Measurements from ENCODE around the gene TUSC2. TPM values are rescaled to one million over a fixed set of nuclear protein-coding genes. Genes with fewer than 3 reads are reported as not detected.

The TUSC2 gene
- total RNA-seq, 1 experiment from 2014 or later, result 17.6 TPM

- DNase-seq (ENCODE audit: extremely low read depth, low read depth), result no peak
Measured at GRCh38 chr3:50355829-50356552, 28.0 kb upstream of the TUSC2 start.

GRCh38 chr3:50354850-50355249 is 26.8 kb upstream of the TUSC2 start:
- no peak for DNase-seq (ENCODE audit: extremely low read depth, low read depth)

- DNase-seq (ENCODE audit: extremely low read depth, low read depth), result no peak
Measured at GRCh38 chr3:50354186-50354764, 26.3 kb upstream of the TUSC2 start.

GRCh38 chr3:50353245-50354004 is 25.4 kb upstream of the TUSC2 start:
- DNase-seq (ENCODE audit: extremely low read depth, low read depth), result no peak

GRCh38 chr3:50352781-50353180 is 24.8 kb upstream of the TUSC2 start:
- no peak for DNase-seq (ENCODE audit: extremely low read depth, low read depth)

GRCh38 chr3:50351323-50351697 is 23.3 kb upstream of the TUSC2 start:
- DNase-seq (ENCODE audit: extremely low read depth, low read depth), result no peak

GRCh38 chr3:50350527-50351322 is 22.7 kb upstream of the TUSC2 start, which contains the start of the genes CYB561D2 and NPRL2:
CYB561D2 (plus strand) TSS chr3:50350862; CDS start chr3:50351434, 572 bp downstream.
NPRL2 (minus strand) TSS chr3:50350775; CDS start chr3:50350652, 123 bp downstream.
- peak; percentile 88 for DNase-seq (ENCODE audit: extremely low read depth, low read depth)

GRCh38 chr3:50350213-50350526 is 22.1 kb upstream of the TUSC2 start:
- no peak for DNase-seq (ENCODE audit: extremely low read depth, low read depth)

DNA sequence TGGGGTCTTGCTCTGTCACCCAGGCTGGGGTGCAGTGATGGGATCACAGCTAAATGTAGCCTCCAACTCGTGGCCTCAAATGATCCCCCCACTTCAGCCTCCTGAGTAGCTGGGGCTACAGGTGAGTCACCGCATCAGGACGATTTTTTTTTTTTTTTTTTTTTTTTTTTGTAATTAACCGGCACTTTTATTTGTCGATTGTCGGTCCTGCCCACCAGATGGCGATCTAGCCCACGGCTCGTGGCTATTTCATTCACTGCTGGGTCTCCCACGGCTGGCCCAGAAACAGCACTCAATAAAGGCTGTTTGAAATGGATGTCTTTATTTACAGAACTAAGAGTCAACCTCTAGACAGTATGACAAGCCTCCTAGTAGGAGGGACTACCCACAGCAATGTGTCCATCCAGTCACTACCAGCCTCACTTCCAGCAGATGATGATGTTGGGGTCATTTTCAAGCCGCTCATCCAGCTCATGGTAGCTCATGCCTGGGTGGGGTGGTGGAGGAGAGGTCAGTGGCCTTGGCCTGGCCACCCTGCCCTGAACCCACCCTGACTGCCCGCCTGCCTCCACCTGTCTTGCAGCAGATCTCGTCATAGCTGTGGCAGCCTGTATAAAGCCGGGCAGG is 19.3 kb upstream of the TUSC2 start:
- peak; percentile 56 for DNase-seq (ENCODE audit: extremely low read depth, low read depth)

DNA sequence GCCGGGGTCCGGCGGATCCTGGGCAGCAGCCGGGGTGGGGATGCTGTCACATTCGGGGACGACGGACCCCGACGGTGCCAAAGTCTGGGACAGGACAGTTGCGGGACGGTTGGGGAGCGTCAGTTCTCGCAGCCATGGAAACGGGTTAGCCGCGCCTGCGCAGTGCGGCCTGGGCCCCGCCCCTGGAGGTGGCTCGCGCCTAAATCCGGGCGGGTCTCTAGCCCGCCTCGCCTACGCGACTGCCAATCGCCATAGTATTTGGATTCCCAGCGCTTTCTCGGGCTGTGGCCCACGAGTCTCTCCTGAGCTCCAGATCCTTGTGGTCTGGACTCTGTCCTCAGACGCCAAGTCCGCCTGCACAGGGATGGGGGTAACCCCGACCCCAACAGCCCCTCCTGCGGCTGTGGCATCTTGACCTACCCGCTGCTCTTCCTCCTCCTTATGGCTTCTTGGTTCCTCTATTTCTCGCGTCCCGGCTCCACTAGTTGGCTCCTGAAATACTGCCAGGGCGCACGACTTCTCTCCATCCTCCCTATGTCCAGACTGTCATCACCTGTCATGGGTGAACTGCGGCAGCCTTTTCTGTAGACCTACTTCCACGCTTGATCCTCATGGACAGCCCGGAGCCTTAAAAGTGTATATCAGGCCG is 17.7 kb upstream of the TUSC2 start, which contains the start of gene ZMYND10:
ZMYND10 (minus strand) TSS at position 147 of the 649 bp plus-strand sequence. CDS start 153 bp downstream, outside the sequence.
- no peak for DNase-seq (ENCODE audit: extremely low read depth, low read depth)

- DNase-seq (ENCODE audit: extremely low read depth, low read depth), result no peak
Measured at GRCh38 chr3:50345008-50345407, 17.0 kb upstream of the TUSC2 start.

- no peak for DNase-seq (ENCODE audit: extremely low read depth, low read depth)
Measured at GRCh38 chr3:50342813-50343633, 15.0 kb upstream of the TUSC2 start.

GRCh38 chr3:50341996-50342650 is 14.1 kb upstream of the TUSC2 start:
- no peak for DNase-seq (ENCODE audit: extremely low read depth, low read depth)

GRCh38 chr3:50341537-50341936 is 13.5 kb upstream of the TUSC2 start:
- DNase-seq (ENCODE audit: extremely low read depth, low read depth), result no peak

DNA sequence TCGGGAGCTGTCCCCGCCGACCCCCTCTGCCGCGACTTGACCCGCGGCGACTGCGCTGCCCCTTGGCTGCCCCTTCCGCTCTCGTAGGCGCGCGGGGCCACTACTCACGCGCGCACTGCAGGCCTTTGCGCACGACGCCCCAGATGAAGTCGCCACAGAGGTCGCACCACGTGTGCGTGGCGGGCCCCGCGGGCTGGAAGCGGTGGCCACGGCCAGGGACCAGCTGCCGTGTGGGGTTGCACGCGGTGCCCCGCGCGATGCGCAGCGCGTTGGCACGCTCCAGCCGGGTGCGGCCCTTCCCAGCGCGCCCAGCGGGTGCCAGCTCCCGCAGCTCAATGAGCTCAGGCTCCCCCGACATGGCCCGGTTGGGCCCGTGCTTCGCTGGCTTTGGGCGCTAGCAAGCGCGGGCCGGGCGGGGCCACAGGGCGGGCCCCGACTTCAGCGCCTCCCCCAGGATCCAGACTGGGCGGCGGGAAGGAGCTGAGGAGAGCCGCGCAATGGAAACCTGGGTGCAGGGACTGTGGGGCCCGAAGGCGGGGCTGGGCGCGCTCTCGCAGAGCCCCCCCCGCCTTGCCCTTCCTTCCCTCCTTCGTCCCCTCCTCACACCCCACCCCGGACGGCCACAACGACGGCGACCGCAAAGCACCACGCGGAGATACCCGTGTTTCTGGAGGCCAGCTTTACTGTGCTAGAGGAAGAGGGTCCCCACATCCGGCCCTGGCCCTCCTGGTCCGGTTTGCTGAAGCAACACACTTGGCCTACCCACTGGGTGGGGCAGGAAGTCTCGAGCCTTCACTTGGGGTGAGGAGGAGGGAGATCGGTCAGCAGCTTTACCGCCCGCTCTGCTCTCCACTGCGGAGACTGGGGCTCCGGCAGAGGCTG is 12.7 kb upstream of the TUSC2 start, which contains the start of gene RASSF1:
RASSF1 (minus strand) TSS at position 389 of the 882 bp plus-strand sequence; CDS start at position 358, 31 bp downstream.
- DNase-seq (ENCODE audit: extremely low read depth, low read depth), result no peak

DNA sequence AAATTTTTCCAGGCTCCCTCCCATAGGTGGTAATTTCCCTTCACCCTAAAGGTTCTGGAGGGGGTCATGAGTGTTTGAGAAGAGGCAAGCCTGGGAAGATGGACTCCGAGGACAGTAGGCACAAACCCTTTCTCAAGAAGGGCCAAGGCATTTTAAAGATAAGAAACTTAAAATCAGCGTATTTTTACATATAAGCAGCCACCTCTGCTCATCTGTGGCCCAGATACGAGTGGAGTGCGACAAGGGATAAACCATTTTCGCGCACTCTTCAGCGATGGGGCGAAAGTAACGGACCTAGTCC is 12.1 kb upstream of the TUSC2 start:
- no peak for DNase-seq (ENCODE audit: extremely low read depth, low read depth)

DNA sequence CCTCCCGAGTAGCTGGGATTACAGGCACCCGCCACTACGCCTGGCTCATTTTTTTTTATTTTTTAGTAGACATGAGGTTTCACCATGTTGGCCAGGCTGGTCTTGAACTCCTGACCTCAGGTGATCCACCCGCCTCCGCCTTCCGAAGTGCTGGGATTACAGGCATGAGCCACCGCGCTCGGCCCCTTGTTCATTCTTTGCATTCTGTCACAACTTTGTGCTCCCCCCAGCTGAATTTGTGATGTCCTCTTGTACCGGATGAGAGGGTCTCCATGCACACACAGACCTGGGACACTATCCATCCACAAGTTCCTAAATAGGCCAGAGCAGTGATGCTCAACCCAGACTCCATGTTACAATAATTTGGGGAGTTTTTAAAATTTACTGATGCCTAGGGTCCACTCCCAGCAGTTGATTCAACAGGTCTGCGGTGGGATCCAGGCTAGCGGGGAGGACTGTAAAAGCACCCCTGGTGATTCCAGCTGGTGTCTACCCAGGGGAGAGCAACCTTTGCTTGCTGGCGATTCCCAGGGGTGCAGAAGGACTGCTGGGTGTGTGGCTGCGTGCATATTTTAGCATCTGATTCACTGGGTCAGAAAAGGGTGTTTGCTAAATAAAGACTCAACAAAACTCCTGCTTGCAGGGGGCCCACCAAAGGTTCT is 11.6 kb upstream of the TUSC2 start:
- no peak for DNase-seq (ENCODE audit: extremely low read depth, low read depth)

Data from NCI-H460 (cell line).